Ishikawa (cell line): Measurements from ENCODE around the gene F10.

Experiments
- CEBPB ChIP-seq: IDR thresholded peaks from 2 replicates; pipeline ENCODE4 v1.6.1; 2012
- EGR1 ChIP-seq: IDR thresholded peaks from 2 replicates; pipeline ENCODE4 v1.6.1; 2012
- EP300 ChIP-seq: IDR thresholded peaks from 2 replicates; pipeline ENCODE4 v1.6.1; 2012; ENCODE audit warnings: borderline replicate concordance
- FOXM1 ChIP-seq: IDR thresholded peaks from 2 replicates; pipeline ENCODE4 v1.6.1; 2012; ENCODE audit warnings: low read depth, borderline replicate concordance
- MAX ChIP-seq: IDR thresholded peaks from 2 replicates; pipeline ENCODE4 v1.6.1; 2012
- RAD21 ChIP-seq: IDR thresholded peaks from 2 replicates; pipeline ENCODE4 v1.6.1; 2012; ENCODE audit warnings: low read depth
- REST ChIP-seq: IDR thresholded peaks from 2 replicates; pipeline ENCODE4 v1.6.1; 2012; ENCODE audit warnings: low read depth, mild to moderate bottlenecking
- TAF1 ChIP-seq: IDR thresholded peaks from 2 replicates; pipeline ENCODE4 v1.6.1; 2012; ENCODE audit warnings: low read depth, mild to moderate bottlenecking
- TCF12 ChIP-seq: IDR thresholded peaks from 2 replicates; pipeline ENCODE4 v1.6.1; 2012; ENCODE audit warnings: low read depth
- TEAD4 ChIP-seq: IDR thresholded peaks from 2 replicates; pipeline ENCODE4 v1.6.1; 2012
- USF1 ChIP-seq: IDR thresholded peaks from 2 replicates; pipeline ENCODE4 v1.6.1; 2012
- YY1 ChIP-seq: IDR thresholded peaks from 2 replicates; pipeline ENCODE4 v1.6.1; 2012; ENCODE audit warnings: low read depth
- ZBTB7A ChIP-seq: IDR thresholded peaks from 2 replicates; pipeline ENCODE4 v1.6.1; 2012; ENCODE audit warnings: low read depth

GRCh38 chr13:113102727-113103126 is 19.9 kb upstream of the F10 start:
- TF ChIP-seq YY1: no peak
- TF ChIP-seq EP300: no peak
- TF ChIP-seq EGR1: no peak
- TF ChIP-seq TEAD4: no peak
- no peak for TF ChIP-seq CEBPB
- no peak for TF ChIP-seq TCF12
- no peak for TF ChIP-seq ZBTB7A
- TF ChIP-seq RAD21: no peak
- TF ChIP-seq TAF1: no peak
- TF ChIP-seq REST: no peak
- TF ChIP-seq MAX: no peak
- TF ChIP-seq USF1: no peak
- no peak for TF ChIP-seq FOXM1
